ENCODE results near the gene SSBP1. TPM values are rescaled to one million over a fixed set of nuclear protein-coding genes. Genes with fewer than 3 reads are reported as not detected.
"Not testable (repeated sequence)": the region's sequence is repeated elsewhere in the genome, so short reads cannot be mapped to it uniquely, and the experiment has no call there.

SSBP1 gene, protein sequence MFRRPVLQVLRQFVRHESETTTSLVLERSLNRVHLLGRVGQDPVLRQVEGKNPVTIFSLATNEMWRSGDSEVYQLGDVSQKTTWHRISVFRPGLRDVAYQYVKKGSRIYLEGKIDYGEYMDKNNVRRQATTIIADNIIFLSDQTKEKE
- 369 and 396 TPM in 2 replicates for total RNA-seq (2014; rRNA removed; shearing (Covaris generic))

DNA sequence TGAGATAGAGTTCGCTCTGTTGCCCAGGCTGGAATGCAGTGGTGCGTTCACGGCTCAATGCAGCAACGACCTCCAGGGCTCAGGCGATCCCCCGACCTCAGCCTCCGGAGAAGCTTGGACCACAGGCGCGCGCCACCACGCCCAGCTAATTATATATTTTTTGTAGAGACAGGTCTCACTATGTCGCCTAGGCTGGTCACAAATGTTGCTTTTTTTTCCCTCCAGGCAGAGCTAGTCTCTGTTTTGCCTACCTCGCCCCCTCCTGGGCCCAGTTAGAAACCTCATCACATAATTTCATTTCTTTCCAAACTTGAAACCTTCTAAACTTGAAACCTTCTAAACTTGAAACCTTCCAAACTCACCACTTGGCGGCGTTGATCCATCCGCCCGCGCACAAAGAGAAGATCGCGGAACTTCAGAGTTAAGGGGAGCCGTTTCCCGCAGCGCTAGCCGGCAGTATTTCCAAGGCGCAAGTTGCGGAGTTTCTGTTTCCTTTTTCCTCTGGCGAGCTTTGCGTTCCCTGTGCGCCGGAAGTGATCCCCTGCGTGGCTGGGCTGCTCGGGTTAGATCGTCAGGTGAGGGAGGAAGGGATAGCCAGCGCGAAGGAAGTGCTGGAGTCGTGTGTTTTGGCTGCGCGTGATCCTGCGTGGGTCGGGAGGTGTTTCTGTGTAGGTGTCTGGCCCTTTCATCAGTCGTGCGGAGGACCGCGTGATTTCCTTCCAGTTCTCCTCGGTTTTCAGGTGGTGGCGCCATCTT, at the start of gene SSBP1:
Gene SSBP1, plus strand, starts transcription at position 523 of the 756 bp plus-strand sequence. CDS start 809 bp downstream, outside the sequence.
- H3K27me3 ChIP-seq = no peaks in the 10 kb centered on the region
- no peaks in the 10 kb centered on the region for H3K9me3 ChIP-seq (replicated peaks)
- H3K27ac ChIP-seq = peak within 1 kb of the TSS; percentile 65
- no peaks in the 10 kb centered on the region for H3K4me1 ChIP-seq
- H3K4me3 ChIP-seq = peak within 1 kb of the TSS; percentile 82
- peak; percentile 92 to 98 for DNase-seq
- peaks cover 31% of the 10 kb centered on the region for H3K36me3 ChIP-seq

DNA sequence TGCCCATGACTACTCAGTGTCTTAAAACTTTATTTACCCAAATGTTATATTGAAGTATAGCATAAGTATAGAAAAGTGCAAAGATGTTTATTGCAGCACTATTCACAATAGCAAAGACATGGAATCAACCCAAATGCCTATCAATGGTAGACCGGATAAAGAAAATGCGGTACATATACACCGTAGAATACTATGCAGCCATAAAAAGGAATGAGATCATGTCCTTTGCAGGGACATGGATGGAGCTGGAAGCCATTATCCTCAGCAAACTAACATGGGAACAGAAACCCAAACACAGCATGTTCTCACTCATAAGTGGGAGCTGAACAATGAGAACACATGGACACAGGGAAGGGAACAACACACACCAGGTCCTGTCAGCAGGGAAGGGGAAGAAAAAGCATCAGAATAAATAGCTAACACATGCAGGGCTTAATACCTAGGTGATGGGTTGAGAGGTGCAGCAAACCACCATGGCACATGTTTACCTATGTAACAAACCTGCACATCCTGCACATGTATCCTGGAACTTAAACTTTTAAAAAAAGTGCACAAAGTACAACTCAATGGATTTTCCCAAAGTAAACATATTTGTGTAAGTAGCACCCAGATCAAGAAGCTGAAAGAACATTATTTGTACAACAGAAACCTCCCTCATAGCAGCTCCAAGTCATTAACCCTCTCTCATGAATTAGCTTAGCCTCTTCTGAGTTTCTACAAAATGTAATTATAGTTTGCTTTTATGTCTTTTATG, 48.9 kb upstream of the SSBP1 start:
- not testable (repeated sequence) for H3K27me3 ChIP-seq; H3K27ac ChIP-seq; DNase-seq; H3K4me1 ChIP-seq; H3K9me3 ChIP-seq (replicated peaks); H3K36me3 ChIP-seq; H3K4me3 ChIP-seq

DNA sequence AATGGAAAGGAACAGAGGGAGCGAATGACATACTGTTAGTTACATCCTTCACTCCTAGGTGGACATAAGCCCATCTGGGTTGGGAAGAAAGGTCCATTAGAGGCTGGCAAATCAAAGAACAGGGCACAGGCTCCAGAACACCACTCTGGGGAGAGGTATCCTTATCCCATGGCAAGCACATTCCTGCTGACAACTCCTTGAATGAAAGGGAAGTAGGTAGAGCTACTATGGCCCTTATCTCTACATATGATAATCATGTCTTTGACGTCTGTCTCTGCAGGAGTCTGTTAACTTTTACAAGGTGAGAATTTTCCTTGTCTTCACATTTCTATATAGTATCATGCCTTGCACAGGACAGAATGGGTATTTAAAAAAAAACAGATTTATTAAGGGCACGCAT, 46.6 kb upstream of the SSBP1 start:
- no peak overlapping the region for H3K4me3 ChIP-seq

DNA sequence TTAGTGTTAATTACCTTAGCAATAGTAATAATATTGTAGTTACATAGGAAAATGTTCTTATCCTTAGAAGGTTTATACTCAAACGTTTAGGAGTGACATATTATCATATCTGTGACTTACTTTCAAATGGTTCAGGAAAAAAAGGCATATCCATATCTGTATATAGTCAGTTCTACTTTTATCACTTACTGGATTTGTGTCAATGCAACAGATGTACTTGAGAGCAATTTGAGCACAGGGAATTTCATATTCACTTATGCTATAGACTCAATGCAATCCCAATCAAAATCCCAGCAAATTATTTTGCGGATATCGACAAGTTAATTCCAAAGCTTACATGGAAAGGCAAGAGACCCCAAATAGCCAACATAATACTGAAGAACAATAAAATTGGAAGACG, 46.2 kb upstream of the SSBP1 start:
- H3K4me3 ChIP-seq = no peak overlapping the region
- no peaks in the 10 kb centered on the region for H3K9me3 ChIP-seq (replicated peaks)
- H3K27ac ChIP-seq = no peak overlapping the region
- no peak for DNase-seq
- H3K27me3 ChIP-seq = no peaks in the 10 kb centered on the region
- no peaks in the 10 kb centered on the region for H3K36me3 ChIP-seq
- H3K4me1 ChIP-seq = peaks cover 5% of the 10 kb centered on the region

More for the DNA sequence above, 46.6 kb upstream of the SSBP1 start:
- H3K27me3 ChIP-seq = no peaks in the 10 kb centered on the region
- no peak for DNase-seq
- H3K9me3 ChIP-seq (replicated peaks) = no peaks in the 10 kb centered on the region
- H3K36me3 ChIP-seq = no peaks in the 10 kb centered on the region
- H3K27ac ChIP-seq = no peak overlapping the region
- peaks cover under 1% of the 10 kb centered on the region; the same call in 1 of the 2 replicates for H3K4me1 ChIP-seq

DNA sequence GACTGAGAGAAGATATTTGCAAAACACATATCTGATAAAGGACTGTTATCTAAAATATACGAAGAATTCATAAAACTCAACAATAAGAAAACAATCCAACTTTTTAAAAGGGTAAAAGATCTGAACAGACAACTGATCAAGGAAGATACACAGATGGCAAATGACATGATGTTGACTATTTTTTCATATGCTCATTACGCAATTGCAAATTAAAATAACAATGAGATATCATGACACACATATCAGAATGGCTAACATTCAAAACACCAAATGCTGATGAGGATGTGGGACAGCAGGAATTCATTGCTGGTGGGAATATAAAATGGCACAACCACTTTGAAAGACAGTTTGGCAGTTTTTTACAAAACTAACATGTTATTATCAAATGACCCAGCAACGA, 45.1 kb upstream of the SSBP1 start:
- no peak for DNase-seq
- peaks cover 14% of the 10 kb centered on the region for H3K4me1 ChIP-seq
- H3K9me3 ChIP-seq (replicated peaks) = no peaks in the 10 kb centered on the region
- no peak overlapping the region for H3K27ac ChIP-seq
- H3K36me3 ChIP-seq = no peaks in the 10 kb centered on the region
- H3K4me3 ChIP-seq = no peak overlapping the region
- no peaks in the 10 kb centered on the region for H3K27me3 ChIP-seq

DNA sequence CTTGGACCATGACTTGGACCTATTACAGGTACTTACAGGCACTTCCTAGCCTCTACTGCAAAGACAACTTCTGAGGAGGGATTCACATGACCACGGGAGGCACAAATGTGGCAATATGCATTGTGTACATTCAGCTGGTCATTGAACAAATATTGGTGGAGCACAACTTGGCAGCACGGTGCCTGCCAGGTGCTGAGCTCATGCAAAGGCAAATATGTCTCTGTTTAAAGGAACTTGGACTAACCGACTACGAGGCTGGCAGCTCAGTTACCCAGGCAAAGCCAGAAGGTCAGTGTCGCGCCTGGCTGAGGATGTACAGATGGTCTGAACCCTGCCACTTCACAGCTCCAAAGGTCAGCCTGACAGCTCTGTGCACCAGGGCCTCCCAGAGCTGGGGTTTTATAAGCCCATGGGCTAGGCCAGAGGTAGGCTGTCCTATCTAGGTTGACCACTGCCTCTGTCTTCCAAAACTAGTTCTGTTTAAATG, 42.3 kb upstream of the SSBP1 start:
- Histone ChIP-seq H3K27ac (no peak overlapping the region), H3K36me3 (no peaks in the 10 kb centered on the region), H3K9me3 (replicated peaks) (no peaks in the 10 kb centered on the region), H3K4me3 (no peak overlapping the region), H3K4me1 (peaks cover 14% of the 10 kb centered on the region), H3K27me3 (no peaks in the 10 kb centered on the region)
- no peak for DNase-seq

DNA sequence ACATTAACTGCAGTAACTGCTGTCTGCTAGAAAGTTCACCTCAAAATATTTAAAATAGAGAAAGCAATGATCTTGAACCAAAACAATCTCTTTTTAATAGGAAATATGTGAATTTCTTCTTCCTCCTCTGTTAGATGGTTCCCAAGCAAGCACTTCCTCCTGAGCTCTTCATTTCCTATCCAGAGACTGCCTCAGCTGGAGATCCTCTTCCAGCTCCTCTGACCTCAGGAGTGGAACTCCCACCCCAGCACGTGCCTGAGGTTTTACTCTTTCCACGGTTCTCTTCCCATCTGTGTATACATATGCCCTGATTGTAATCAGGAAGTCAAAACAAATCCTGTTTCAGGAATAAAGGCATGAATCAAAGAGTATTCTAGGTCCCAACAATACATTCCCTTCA, 41.8 kb upstream of the SSBP1 start:
- Histone ChIP-seq H3K27me3 (no peaks in the 10 kb centered on the region), H3K27ac (no peak overlapping the region), H3K9me3 (replicated peaks) (no peaks in the 10 kb centered on the region), H3K4me3 (no peak overlapping the region), H3K36me3 (no peaks in the 10 kb centered on the region), H3K4me1 (peaks cover 14% of the 10 kb centered on the region)
- DNase-seq = no peak

DNA sequence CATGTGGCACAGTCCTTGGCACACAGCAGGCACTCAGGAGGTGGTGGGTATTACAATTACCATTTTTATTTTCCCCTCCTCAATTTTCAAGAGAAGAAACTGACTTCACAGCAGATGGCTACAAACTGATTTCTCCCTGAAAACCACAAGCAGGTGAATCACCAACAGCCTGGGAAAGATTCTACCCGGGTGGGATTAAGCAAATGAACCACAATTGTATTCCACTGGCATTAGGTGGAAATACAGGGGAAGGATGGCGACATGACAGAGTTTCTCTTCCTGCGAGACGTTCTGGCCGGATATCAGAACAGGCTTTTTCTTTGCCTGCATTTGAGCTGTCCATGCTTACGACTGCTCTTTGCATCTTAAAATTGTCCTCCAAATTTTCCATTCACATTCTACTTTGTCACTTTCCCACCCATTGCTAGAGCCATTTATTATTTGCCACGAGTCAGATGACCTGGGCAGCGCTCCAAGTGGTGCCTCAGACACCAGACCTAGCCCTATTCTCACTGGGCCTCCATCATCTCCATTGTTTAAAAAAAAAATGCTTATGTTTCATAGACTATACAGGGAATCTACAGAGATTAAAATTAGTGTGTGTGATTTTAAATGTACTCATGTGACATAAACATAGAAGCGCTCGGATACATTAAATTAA, 40.8 kb upstream of the SSBP1 start:
- Histone ChIP-seq H3K4me1 (peaks cover 14% of the 10 kb centered on the region), H3K4me3 (no peak overlapping the region), H3K36me3 (no peaks in the 10 kb centered on the region), H3K27me3 (no peaks in the 10 kb centered on the region), H3K27ac (no peak overlapping the region), H3K9me3 (replicated peaks) (no peaks in the 10 kb centered on the region)
- DNase-seq = peak; percentile 28 to 55

DNA sequence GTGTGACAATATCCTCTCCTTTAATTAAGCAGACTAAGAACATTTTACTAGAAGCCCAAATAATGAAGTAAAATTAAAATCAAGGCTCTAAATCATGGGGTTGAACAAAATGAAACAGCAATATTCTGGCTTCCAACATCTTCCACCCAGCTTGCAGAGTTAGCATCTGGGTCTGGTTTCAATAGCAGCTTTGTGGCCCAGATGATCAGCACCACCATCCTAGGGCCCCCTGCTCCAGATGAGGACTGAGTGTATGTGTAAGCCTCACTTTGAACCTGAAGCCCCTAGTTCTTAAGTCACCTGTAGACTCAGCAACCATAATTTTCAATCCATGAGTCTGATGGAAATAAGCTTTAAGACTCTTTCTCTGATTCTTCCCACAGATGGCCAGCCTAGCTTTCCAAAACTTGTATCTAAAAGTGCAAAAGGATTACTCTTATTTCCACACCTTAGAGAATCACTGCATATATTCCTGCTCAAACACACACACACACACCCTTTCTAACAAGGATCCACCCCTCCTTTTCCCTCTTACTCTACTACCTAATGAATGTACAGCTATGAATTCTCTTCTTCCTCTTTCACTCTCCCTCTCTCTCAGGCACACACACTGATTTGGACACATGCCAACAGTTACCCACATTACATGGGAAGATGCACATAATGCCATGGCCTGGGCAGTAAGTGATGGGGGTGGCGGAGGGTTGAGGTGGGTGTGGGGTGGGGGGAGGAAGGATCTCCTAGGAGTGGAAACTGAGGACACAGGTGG, 39.7 kb upstream of the SSBP1 start:
- Histone ChIP-seq H3K27ac (no peak overlapping the region), H3K27me3 (0 out of 2 replicates have a peak, but pooled peaks cover 3% of the 10 kb centered on the region), H3K9me3 (replicated peaks) (no peaks in the 10 kb centered on the region), H3K36me3 (no peaks in the 10 kb centered on the region), H3K4me1 (peaks cover 14% of the 10 kb centered on the region), H3K4me3 (no peak overlapping the region)
- DNase-seq = peak in 1 of 2 experiments; percentile 16

DNA sequence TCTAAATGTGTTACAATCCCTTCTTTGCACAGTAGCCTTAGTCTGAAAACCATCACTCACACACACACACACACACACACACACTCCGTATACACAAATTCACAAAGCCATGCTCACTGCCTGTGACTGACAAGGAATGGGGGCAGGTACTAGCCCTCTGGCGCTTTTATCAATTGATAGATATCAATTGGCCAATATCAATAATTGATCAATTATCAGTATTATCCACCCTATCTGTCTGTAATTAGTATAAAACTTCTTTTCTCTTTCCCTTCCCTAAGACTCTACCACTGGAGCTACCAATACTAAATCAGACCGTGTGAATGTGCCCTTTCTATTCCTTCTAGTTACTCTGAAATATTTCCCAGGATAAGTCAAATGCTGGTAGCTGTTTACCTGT, 38.3 kb upstream of the SSBP1 start:
- H3K9me3 ChIP-seq (replicated peaks) = no peaks in the 10 kb centered on the region
- H3K4me3 ChIP-seq = no peak overlapping the region
- DNase-seq = no peak
- H3K4me1 ChIP-seq = peaks cover 14% of the 10 kb centered on the region
- no peaks in the 10 kb centered on the region for H3K36me3 ChIP-seq
- H3K27ac ChIP-seq = no peak overlapping the region
- H3K27me3 ChIP-seq = peaks cover 7% of the 10 kb centered on the region; the same call in 1 of the 2 replicates

DNA sequence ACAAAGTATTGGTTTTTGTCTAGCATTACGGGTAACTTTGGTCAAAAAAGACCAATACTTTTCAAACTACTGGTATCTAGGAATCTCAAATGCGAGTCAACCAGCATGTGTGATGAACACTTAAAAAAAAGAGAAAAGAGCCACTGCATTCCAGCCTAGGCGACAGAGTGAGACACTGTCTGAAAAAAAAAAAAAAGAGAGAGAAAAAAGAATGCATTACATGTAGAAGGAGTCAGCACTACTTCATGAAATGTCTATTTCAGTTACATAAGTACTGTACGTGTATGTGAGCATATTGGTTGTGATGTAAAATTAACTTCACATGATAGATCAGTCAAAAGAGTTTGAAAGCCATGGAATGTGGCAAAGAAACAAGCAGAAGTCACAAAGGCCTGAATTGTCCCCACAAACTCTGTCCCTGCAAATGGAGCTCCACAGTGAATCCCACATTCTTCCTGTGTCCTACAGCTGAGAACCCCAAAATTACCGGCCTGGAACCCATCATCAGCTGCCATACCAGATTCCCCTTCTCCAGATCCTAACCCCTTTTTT, 37.8 kb upstream of the SSBP1 start:
- peaks cover 7% of the 10 kb centered on the region; the same call in 1 of the 2 replicates for H3K27me3 ChIP-seq
- peaks cover 14% of the 10 kb centered on the region for H3K4me1 ChIP-seq
- DNase-seq = no peak
- H3K27ac ChIP-seq = no peak overlapping the region
- no peak overlapping the region for H3K4me3 ChIP-seq
- H3K36me3 ChIP-seq = no peaks in the 10 kb centered on the region
- H3K9me3 ChIP-seq (replicated peaks) = no peaks in the 10 kb centered on the region

DNA sequence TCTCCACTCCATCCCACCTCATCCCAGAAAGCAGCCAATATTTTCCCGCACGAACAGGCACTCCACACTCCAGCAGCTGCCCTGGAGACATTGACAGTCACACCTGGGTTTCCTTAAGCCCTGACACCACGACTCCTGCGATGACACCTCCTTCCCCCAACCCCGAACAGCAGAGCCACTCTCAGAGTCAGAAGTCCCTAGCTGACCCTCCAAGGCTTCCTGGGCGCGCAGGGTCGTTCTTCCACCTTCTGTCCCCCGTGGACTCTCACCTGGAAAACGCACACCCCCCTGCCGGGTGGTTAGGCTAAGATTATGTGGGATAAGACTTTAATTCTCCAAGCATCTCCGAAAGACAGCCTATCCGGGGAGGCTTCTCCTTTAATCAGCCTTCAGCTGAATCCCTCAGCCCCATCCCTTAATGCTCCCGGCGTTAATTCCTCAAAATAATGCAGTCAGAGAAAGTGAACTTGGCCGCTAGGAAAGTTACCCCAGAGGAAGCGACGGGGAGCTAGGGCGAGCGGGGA, 37.2 kb upstream of the SSBP1 start:
- peaks cover 14% of the 10 kb centered on the region for H3K4me1 ChIP-seq
- peak overlapping the region; percentile 88 for H3K4me3 ChIP-seq
- no peak overlapping the region for H3K27ac ChIP-seq
- H3K9me3 ChIP-seq (replicated peaks) = no peaks in the 10 kb centered on the region
- DNase-seq = peak; percentile 9 to 30
- H3K36me3 ChIP-seq = no peaks in the 10 kb centered on the region
- peaks cover 7% of the 10 kb centered on the region; the same call in 1 of the 2 replicates for H3K27me3 ChIP-seq

DNA sequence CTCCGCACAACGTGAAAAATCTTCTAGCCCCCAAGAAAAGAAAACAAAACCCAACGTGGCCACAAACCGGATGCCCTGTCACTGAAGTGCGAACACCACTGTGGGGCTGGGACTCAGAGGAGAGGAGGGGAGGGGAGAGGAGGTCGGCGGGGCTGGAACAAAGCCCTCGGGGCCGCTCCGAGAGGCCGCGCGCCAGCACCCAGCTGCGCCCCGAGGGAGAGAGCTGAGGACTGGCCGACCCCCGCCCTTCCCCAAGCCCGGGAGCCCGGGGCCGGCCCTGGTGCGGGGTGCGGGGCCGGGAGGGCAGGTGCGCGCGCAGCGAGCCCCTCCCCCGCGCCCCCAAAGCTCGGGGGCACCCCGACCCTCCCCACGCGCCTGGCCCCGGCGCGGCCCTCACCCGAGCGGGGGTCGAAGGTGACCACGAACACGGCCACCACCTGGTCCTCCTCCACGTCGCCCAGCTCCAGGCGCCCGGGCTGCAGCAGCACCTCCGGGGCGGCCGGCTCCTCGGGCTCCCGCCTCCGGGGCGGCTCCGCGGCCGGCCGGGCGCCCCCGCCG, 36.6 kb upstream of the SSBP1 start:
- no peaks in the 10 kb centered on the region for H3K9me3 ChIP-seq (replicated peaks)
- H3K27me3 ChIP-seq = peaks cover 7% of the 10 kb centered on the region; the same call in 1 of the 2 replicates
- H3K36me3 ChIP-seq = no peaks in the 10 kb centered on the region
- H3K4me3 ChIP-seq = peak overlapping the region; percentile 88
- peak; percentile 55 to 61 for DNase-seq
- no peak overlapping the region for H3K27ac ChIP-seq
- H3K4me1 ChIP-seq = peaks cover 13% of the 10 kb centered on the region

All from SJCRH30 (cell line).